Right lobe of liver (tissue), 6 donors: ENCODE data around the gene PLPP7. TPM values are rescaled to one million over a fixed set of nuclear protein-coding genes. Genes with fewer than 3 reads are reported as not detected.

Experiments
- ATAC-seq, 4 donors: fragments of 200-7000 bp; cut with Tn5 transposase; one replicate each; pipeline ENCODE4 v1.9.1; 2020; ENCODE audit warnings: mild to moderate bottlenecking in 4 of 4, moderate library complexity in 4 of 4
- DNase-seq, 3 donors: peaks; one replicate each; pipeline ENCODE4 v3.0.0-alpha.2; 2020
- H3K27ac ChIP-seq, 3 donors: fragments of 200-600 bp; one replicate each; pipeline ENCODE4 v1.8.0; 2022
- H3K27me3 ChIP-seq, 2 donors: fragments of 200-600 bp; one replicate each; pipeline ENCODE4 v1.8.0; 2022
- H3K36me3 ChIP-seq, 4 donors: fragments of 200-600 bp; sonication (generic) in 1 of 4; one replicate each; pipeline versions ENCODE4 v1.5.1 to v1.8.0; 2017 to 2022; ENCODE audit warnings: control low read depth in 1 of 4
- H3K4me1 ChIP-seq, 4 donors: fragments of 200-600 bp; sonication (generic) in 1 of 4; one replicate each; pipeline versions ENCODE4 v1.5.1 to v1.8.0; 2017 to 2022; ENCODE audit warnings: control low read depth in 1 of 4
- H3K4me3 ChIP-seq, 3 donors: fragments of 200-600 bp; one replicate each; pipeline ENCODE4 v1.8.0; 2022
- H3K9me3 ChIP-seq, 4 donors: fragments of 200-600 bp; sonication (generic) in 1 of 4; one replicate each; pipeline versions ENCODE4 v1.5.1 to v1.8.0; 2017 to 2022; ENCODE audit warnings: control low read depth in 1 of 4
- POLR2A ChIP-seq: fragments of 450-650 bp; IDR thresholded peaks from one replicate; pipeline ENCODE4 v1.6.1; 2017; ENCODE audit warnings: antibody characterized with exemption, mild to moderate bottlenecking
- WGBS: methylation state at CpG from one replicate; pipeline ENCODE4 v1.1.6; 2018; ENCODE audit warnings: low coverage, low lambda C conversion rate; ENCODE audit not compliant: insufficient coverage; ENCODE audit errors: missing lambda C conversion rate; 5-methylcytosine and 5-hydroxymethylcytosine counted together
- intact Hi-C, 2 donors: fragments of 100-400 bp; cut with DNase I; formaldehyde crosslinking; loops; one replicate each; pipeline versions ENCODE4 v1.11.2 to v1.14.1; 2022
- total RNA-seq, 6 experiments: library from RNA; depleted of rRNA in 2 of 6; stranded (reverse); fragments of >200 nt in 2 of 6; fragmentation: NEBNext Ultra II Directional in 3 of 6; extraction: Animal tissue kit (Norgen Biotek cat#: 25700) in 3 of 6; gene quantifications; one replicate each; pipeline versions ENCODE4 v1.1.0 to v1.2.4, GENCODE V29; 2016 to 2023
- TF ChIP-seq, protein P1 (sequence below), 4 donors: fragments of 200-600 bp in 3 of 4; fragments of 450-650 bp in 1 of 4; IDR thresholded peaks; one replicate each; pipeline versions ENCODE4 v1.5.1 to v1.8.0; 2016 to 2022; ENCODE audit warnings: antibody characterized with exemption in 4 of 4, mild to moderate bottlenecking in 2 of 4
- donor health status: DM: no; HTN: yes; CAD: no.
- donor health status: DM: no; HTN: no; CAD: no.
- donor health status: DM: no; HTN: no; CAD: no.
- donor health status: DM: no; HTN: yes; CAD: no.
- donor health status: DM: no; HTN: yes; CAD: no.

PLPP7 gene
- total RNA-seq, 6 experiments from 2014 or later = 0.11 to 0.43 (median 0.22) TPM; not detected in 1

- no peaks in the 10 kb centered on the region for H3K4me1 ChIP-seq
- H3K36me3 ChIP-seq = no peaks in the 10 kb centered on the region
- TF ChIP-seq POLR2A = no peak
- TF ChIP-seq, protein P1, sequence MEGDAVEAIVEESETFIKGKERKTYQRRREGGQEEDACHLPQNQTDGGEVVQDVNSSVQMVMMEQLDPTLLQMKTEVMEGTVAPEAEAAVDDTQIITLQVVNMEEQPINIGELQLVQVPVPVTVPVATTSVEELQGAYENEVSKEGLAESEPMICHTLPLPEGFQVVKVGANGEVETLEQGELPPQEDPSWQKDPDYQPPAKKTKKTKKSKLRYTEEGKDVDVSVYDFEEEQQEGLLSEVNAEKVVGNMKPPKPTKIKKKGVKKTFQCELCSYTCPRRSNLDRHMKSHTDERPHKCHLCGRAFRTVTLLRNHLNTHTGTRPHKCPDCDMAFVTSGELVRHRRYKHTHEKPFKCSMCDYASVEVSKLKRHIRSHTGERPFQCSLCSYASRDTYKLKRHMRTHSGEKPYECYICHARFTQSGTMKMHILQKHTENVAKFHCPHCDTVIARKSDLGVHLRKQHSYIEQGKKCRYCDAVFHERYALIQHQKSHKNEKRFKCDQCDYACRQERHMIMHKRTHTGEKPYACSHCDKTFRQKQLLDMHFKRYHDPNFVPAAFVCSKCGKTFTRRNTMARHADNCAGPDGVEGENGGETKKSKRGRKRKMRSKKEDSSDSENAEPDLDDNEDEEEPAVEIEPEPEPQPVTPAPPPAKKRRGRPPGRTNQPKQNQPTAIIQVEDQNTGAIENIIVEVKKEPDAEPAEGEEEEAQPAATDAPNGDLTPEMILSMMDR (IDR thresholded peaks at IDR 0.05) = no peak
- no peak overlapping the region for H3K27ac ChIP-seq
- ATAC-seq (no peak), DNase-seq (no peak)
- H3K9me3 ChIP-seq = no peaks in the 10 kb centered on the region
- intact Hi-C loops = no loop called here
- WGBS = 31% methylated on average over 7 of the region's 19 CpGs
- no peaks in the 10 kb centered on the region for H3K27me3 ChIP-seq
- H3K4me3 ChIP-seq = no peak overlapping the region
Measured at GRCh38 chr9:131279863-131280570, 9.5 kb upstream of the PLPP7 start.

DNA sequence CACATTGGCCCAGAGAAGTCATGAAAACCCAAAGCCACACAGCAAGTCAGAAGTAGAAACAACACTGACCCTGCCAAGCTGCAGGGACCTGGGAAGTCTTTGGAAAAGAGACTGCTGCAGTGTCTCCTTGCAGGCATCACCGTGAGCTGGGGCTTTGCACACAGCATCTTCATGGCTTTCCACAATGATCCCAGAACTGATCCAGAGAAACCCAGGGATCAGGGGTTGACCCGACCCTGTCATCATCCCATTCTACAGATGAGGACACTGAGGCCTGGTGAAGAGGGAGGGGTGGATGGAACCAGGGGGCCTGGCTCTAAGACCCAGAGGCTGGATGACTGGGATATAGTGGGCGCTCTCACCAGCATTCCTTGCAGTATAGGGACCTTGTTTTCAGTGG is 8.9 kb upstream of the PLPP7 start:
- no peaks in the 10 kb centered on the region for H3K9me3 ChIP-seq
- no peak overlapping the region for H3K27ac ChIP-seq
- no peak overlapping the region for H3K4me3 ChIP-seq
- no peaks in the 10 kb centered on the region for H3K36me3 ChIP-seq
- WGBS = 89% methylated on average over 1 of the region's 3 CpGs
- DNase-seq (no peak), ATAC-seq (no peak)
- TF ChIP-seq, protein P1 (IDR thresholded peaks at IDR 0.05) = no peak
- TF ChIP-seq POLR2A = no peak
- intact Hi-C loops = no loop called here
- no peaks in the 10 kb centered on the region for H3K4me1 ChIP-seq
- no peaks in the 10 kb centered on the region for H3K27me3 ChIP-seq

GRCh38 chr9:131281119-131281965 is 8.2 kb upstream of the PLPP7 start:
- no peak overlapping the region for H3K4me3 ChIP-seq
- ATAC-seq (no peak), DNase-seq (no peak)
- no peaks in the 10 kb centered on the region for H3K36me3 ChIP-seq
- no peaks in the 10 kb centered on the region for H3K27me3 ChIP-seq
- H3K9me3 ChIP-seq = no peaks in the 10 kb centered on the region
- no peaks in the 10 kb centered on the region for H3K4me1 ChIP-seq
- intact Hi-C loops = no loop called here
- WGBS = 80% methylated on average over 9 of the region's 17 CpGs
- H3K27ac ChIP-seq = no peak overlapping the region
- TF ChIP-seq, protein P1 (IDR thresholded peaks at IDR 0.05) = no peak
- TF ChIP-seq POLR2A = no peak

- H3K9me3 ChIP-seq = no peaks in the 10 kb centered on the region
- H3K4me3 ChIP-seq = no peak overlapping the region
- no peak overlapping the region for H3K27ac ChIP-seq
- WGBS = 54% methylated on average over 3 of the region's 4 CpGs
- no peaks in the 10 kb centered on the region for H3K4me1 ChIP-seq
- DNase-seq (no peak), ATAC-seq (no peak)
- no peak for TF ChIP-seq POLR2A
- TF ChIP-seq, protein P1 (IDR thresholded peaks at IDR 0.05) = no peak
- intact Hi-C loops = no loop called here
- no peaks in the 10 kb centered on the region for H3K36me3 ChIP-seq
- H3K27me3 ChIP-seq = no peaks in the 10 kb centered on the region
Measured at GRCh38 chr9:131282175-131282574, 7.3 kb upstream of the PLPP7 start.
